NCI-H1048 (cell line): ENCODE measurements around the gene CD86.
"Not testable (repeated sequence)": the region's sequence is repeated elsewhere in the genome, so short reads cannot be mapped to it uniquely, and the experiment has no call there.

Experiments
- DNase-seq: peaks from one replicate; lab custom pipeline; 2025; lab: John Stamatoyannopoulos, UW

The CD86 gene

GRCh38 chr3:122164983-122165382, 109.8 kb downstream of the CD86 start:
- DNase-seq = not testable (repeated sequence)

GRCh38 chr3:122167630-122168029, 112.5 kb downstream of the CD86 start:
- DNase-seq = no peak

GRCh38 chr3:122168044-122168443, 112.9 kb downstream of the CD86 start:
- no peak for DNase-seq

- DNase-seq = no peak
Observed at GRCh38 chr3:122169911-122170310, 114.7 kb downstream of the CD86 start.
